ENCODE data around the gene MMRN2. TPM values are rescaled to one million over a fixed set of nuclear protein-coding genes. Genes with fewer than 3 reads are reported as not detected.

MMRN2 gene
- total RNA-seq, 1 experiment from 2014 or later = 2.4 TPM

- H3K4me3 Mint-ChIP-seq = no peak overlapping the region
- POLR2A ChIA-PET = no interaction called here
- peak; percentile 6 for DNase-seq (ENCODE audit: low spot score)
These were observed 4.9 kb upstream of the MMRN2 start for GRCh38 chr10:86962136-86962980.

GRCh38 chr10:86961481-86962091, 4.2 kb upstream of the MMRN2 start:
- ATAC-seq = no peak
- Mint-ChIP-seq H3K27me3 (ENCODE audit: low read depth) (peaks cover 6% of the 10 kb centered on the region; the same call in 1 of the 2 replicates), H3K27ac (no peak overlapping the region), H3K36me3 (no peaks in the 10 kb centered on the region), H3K9me3 (no peaks in the 10 kb centered on the region), H3K4me3 (no peak overlapping the region), H3K4me1 (peaks cover 40% of the 10 kb centered on the region)
- TF ChIP-seq CTCF (IDR thresholded peaks at IDR 0.05) = no peak
- no peak for TF ChIP-seq E2F4 (CRISPR knock-in tag; IDR thresholded peaks at IDR 0.05; ENCODE audit: borderline replicate concordance, low read depth)
- no peak for TF ChIP-seq JAZF1 (CRISPR knock-in tag; IDR thresholded peaks at IDR 0.05)
- TF ChIP-seq NFE2L1 (CRISPR knock-in tag; IDR thresholded peaks at IDR 0.05) = no peak
- TF ChIP-seq MAX (CRISPR knock-in tag; IDR thresholded peaks at IDR 0.05) = no peak
- no peak for TF ChIP-seq FOXK1 (CRISPR knock-in tag; IDR thresholded peaks at IDR 0.05)
- TF ChIP-seq STAT6 (CRISPR knock-in tag; conservative IDR thresholded peaks at IDR 0.05; ENCODE audit: low read depth) = no peak
- no peak for TF ChIP-seq ZNF512 (CRISPR knock-in tag; IDR thresholded peaks at IDR 0.05; ENCODE audit: borderline replicate concordance)
- TF ChIP-seq PRDM15 (CRISPR knock-in tag; IDR thresholded peaks at IDR 0.05) = no peak
- no peak for TF ChIP-seq AFF4 (CRISPR knock-in tag; IDR thresholded peaks at IDR 0.05; ENCODE audit: borderline replicate concordance)
- no peak for TF ChIP-seq ZNF263 (CRISPR knock-in tag; IDR thresholded peaks at IDR 0.05; ENCODE audit: low read depth)
- no peak for TF ChIP-seq GTF2I (CRISPR knock-in tag; conservative IDR thresholded peaks at IDR 0.05)
- ChIA-PET CTCF (interaction anchor here (1.0 to 13.7 kb wide), 6 partner anchors 7 to 324 kb away, joined by 3 to 462 read pairs (median 7); partner anchors contain the start of gene ADIRF), POLR2A (interaction anchor here (1.5 kb wide), 1 partner anchor 16 kb away, joined by 5 read pairs; no protein-coding TSS in a partner anchor)
- peak; percentile 5 for DNase-seq (ENCODE audit: low spot score)

More at GRCh38 chr10:86962136-86962980, 4.9 kb upstream of the MMRN2 start:
- CTCF ChIA-PET = interaction anchor here (13.7 kb wide), 1 partner anchor 20 kb away, joined by 462 read pairs; no protein-coding TSS in a partner anchor
- no peak for ATAC-seq
- Mint-ChIP-seq H3K27ac (no peak overlapping the region), H3K4me1 (peaks cover 36% of the 10 kb centered on the region), H3K9me3 (no peaks in the 10 kb centered on the region), H3K27me3 (ENCODE audit: low read depth) (peaks cover 6% of the 10 kb centered on the region), H3K36me3 (no peaks in the 10 kb centered on the region)
- TF ChIP-seq ZNF423 (CRISPR knock-in tag; IDR thresholded peaks at IDR 0.05) = peak; percentile 70
- no peak for TF ChIP-seq ZNF396 (CRISPR knock-in tag; IDR thresholded peaks at IDR 0.05; ENCODE audit: borderline replicate concordance)
